GM11168 (cell line): ENCODE measurements around the gene ADGRG7.

Experiments used
- in situ Hi-C: fragments of 300-500 bp; cut with MboI; formaldehyde crosslinking; loops from one replicate; pipeline ENCODE4 v1.12.0; 2022; ENCODE audit warnings: low sequenced_read_pairs; ENCODE audit not compliant: unreplicated experiment

Gene ADGRG7

GRCh38 chr3:100726706-100727105 lies 117.3 kb downstream of the ADGRG7 start:
- in situ Hi-C loops: no loop called here

- in situ Hi-C loops: no loop called here
These were observed 121.1 kb downstream of the ADGRG7 start for GRCh38 chr3:100730524-100730923.

- in situ Hi-C loops: no loop called here
These were observed 123.0 kb downstream of the ADGRG7 start for GRCh38 chr3:100732435-100732834.

GRCh38 chr3:100737334-100737733 lies 127.9 kb downstream of the ADGRG7 start:
- in situ Hi-C loops: no loop called here

- in situ Hi-C loops: no loop called here
These were observed 130.8 kb downstream of the ADGRG7 start for GRCh38 chr3:100740207-100740606.

- in situ Hi-C loops: no loop called here
These were observed 134.1 kb downstream of the ADGRG7 start for GRCh38 chr3:100743535-100743934.

- in situ Hi-C loops: no loop called here
These were observed 135.3 kb downstream of the ADGRG7 start for GRCh38 chr3:100744671-100745070.
